RWPE1 (cell line): Measurements from ENCODE around the gene IDE.

ENCODE experiments used
- CTCF ChIA-PET: fragments of 350-600 bp; sonication (Branson Sonifier 250); formaldehyde crosslinking; extraction: SDS; loops from one replicate; lab custom pipeline; 2021; lab: Yijun Ruan, JAX
- POLR2A ChIA-PET: fragments of 400-600 bp; formaldehyde crosslinking; extraction: SDS; loops from one replicate; lab custom pipeline; 2020; ENCODE audit warnings: antibody characterized with exemption; ENCODE audit not compliant: low non-redundant PET; lab: Yijun Ruan, JAX
- DNase-seq: peaks from one replicate; pipeline ENCODE4 v3.0.0; 2012; ENCODE audit warnings: low spot score
- H3K27ac ChIP-seq: fragments of 450-650 bp; 2 replicates; pipeline ENCODE4 v1.5.1; 2017
- TF ChIP-seq, protein P1 (sequence below): fragments of 450-650 bp; conservative IDR thresholded peaks from 2 replicates; pipeline ENCODE4 v1.5.1; 2017; ENCODE audit warnings: low read depth, mild to moderate bottlenecking

IDE gene

GRCh38 chr10:92573798-92574547 lies at the start of gene IDE:
IDE (minus strand) TSS chr10:92574093; CDS start chr10:92574019, 74 bp downstream.
- H3K27ac ChIP-seq = peak within 1 kb of the TSS; percentile 94
- POLR2A ChIA-PET = interaction anchor here (1.2 kb wide), 1 partner anchor 57 kb away, joined by 4 read pairs; no protein-coding TSS in a partner anchor
- CTCF ChIA-PET = interaction anchor here (0.5 to 4.3 kb wide), 16 partner anchors 15 to 470 kb away, joined by 3 to 62 read pairs (median 4); no protein-coding TSS in a partner anchor
- TF ChIP-seq, protein P1, sequence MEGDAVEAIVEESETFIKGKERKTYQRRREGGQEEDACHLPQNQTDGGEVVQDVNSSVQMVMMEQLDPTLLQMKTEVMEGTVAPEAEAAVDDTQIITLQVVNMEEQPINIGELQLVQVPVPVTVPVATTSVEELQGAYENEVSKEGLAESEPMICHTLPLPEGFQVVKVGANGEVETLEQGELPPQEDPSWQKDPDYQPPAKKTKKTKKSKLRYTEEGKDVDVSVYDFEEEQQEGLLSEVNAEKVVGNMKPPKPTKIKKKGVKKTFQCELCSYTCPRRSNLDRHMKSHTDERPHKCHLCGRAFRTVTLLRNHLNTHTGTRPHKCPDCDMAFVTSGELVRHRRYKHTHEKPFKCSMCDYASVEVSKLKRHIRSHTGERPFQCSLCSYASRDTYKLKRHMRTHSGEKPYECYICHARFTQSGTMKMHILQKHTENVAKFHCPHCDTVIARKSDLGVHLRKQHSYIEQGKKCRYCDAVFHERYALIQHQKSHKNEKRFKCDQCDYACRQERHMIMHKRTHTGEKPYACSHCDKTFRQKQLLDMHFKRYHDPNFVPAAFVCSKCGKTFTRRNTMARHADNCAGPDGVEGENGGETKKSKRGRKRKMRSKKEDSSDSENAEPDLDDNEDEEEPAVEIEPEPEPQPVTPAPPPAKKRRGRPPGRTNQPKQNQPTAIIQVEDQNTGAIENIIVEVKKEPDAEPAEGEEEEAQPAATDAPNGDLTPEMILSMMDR = peak; percentile 93; the same call in 1 of the 2 replicates
- DNase-seq = peak; percentile 91

DNA sequence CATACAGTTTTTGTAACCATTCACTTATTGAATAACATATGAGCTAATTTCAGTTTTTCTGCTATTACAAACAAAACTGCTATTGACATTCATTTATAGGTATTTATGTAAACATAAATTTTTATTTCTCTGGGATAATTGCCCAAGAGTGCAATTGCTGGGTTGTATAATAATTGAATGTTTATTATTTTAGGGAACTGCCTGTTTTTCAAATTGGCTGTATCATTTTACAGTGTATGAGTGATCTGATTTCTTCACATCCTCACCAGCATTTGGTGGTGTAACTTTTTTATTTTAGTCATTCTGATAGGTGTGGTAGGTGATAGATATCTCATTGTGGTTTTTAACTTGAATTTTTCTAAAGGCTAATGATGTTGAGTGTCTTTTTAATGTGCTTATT lies 45.5 kb upstream of the IDE start:
- CTCF ChIA-PET = no interaction called here
- DNase-seq = no peak
- H3K27ac ChIP-seq = no peak overlapping the region
- POLR2A ChIA-PET = no interaction called here
- TF ChIP-seq, protein P1 = no peak

DNA sequence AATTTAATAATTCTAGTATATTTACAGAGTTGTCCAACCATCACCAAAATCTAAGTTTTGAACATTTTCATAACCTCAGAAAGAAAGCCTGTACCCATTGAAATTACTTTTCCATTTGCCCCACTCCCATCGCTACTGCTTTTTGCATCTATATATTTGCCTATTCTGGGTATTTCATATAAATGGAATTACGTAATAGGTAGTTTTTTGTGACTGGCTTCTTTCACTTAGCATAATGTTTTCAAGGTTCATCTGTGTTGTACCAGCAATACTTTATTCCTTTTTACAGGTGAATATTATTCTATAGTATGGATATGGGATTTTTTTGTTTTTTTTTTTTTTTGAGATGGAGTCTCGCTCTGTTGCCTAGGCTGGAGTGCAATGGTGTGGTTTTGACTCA lies 41.6 kb upstream of the IDE start:
- ChIA-PET POLR2A (interaction anchor here (0.6 kb wide), 1 partner anchor 847 kb away, joined by 4 read pairs; no protein-coding TSS in a partner anchor), CTCF (interaction anchor here (0.6 to 0.7 kb wide), 3 partner anchors 12 to 307 kb away, joined by 3 to 5 read pairs (median 3); no protein-coding TSS in a partner anchor)
- H3K27ac ChIP-seq = no peak overlapping the region
- TF ChIP-seq, protein P1 = no peak
- DNase-seq = no peak

GRCh38 chr10:92604841-92605240 lies 30.9 kb upstream of the IDE start:
- DNase-seq = no peak
- H3K27ac ChIP-seq = no peak overlapping the region
- ChIA-PET POLR2A (no interaction called here), CTCF (no interaction called here)
- TF ChIP-seq, protein P1 = no peak

GRCh38 chr10:92598321-92598720 lies 24.4 kb upstream of the IDE start:
- H3K27ac ChIP-seq = no peak overlapping the region
- TF ChIP-seq, protein P1 = no peak
- ChIA-PET POLR2A (no interaction called here), CTCF (interaction anchor here (0.6 kb wide), 1 partner anchor 8 kb away, joined by 3 read pairs; no protein-coding TSS in a partner anchor)
- no peak for DNase-seq

DNA sequence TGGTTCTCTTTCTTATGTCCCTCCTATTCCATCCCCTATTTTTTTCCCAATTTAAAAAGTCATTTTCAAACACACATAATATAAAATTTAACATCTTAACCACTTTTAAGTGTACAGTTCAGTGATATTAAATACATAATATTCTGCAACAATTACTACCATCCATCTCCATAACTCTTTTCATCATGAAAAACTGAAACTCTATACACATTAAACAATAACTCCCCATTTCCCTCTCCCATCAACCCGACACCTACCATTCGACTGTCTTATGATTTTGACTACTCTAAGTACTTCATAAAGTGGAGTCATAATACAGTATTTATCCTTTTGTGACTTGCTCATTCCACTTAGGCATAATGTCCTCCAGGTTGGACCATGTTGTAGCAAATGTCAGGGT lies 21.6 kb upstream of the IDE start:
- no peak overlapping the region for H3K27ac ChIP-seq
- CTCF ChIA-PET = interaction anchor here (0.6 kb wide), 1 partner anchor 20 kb away, joined by 6 read pairs; no protein-coding TSS in a partner anchor
- POLR2A ChIA-PET = no interaction called here
- no peak for DNase-seq
- TF ChIP-seq, protein P1 = no peak
